ENCODE measurements around the gene SPINT4. TPM values are rescaled to one million over a fixed set of nuclear protein-coding genes. Genes with fewer than 3 reads are reported as not detected.
"Not testable (repeated sequence)": the region's sequence is repeated elsewhere in the genome, so short reads cannot be mapped to it uniquely, and the experiment has no call there.

The SPINT4 gene
- polyA plus RNA-seq, 3 donors = not detected

- H3K4me2 ChIP-seq (replicated peaks; ENCODE audit: extremely low read depth, low read length, poor library complexity, severe bottlenecking) = no peak within 1 kb of the TSS
- WGBS (ENCODE audit: insufficient coverage) = 90% methylated on average over 2 of the region's 4 CpGs
- no peaks in the 10 kb centered on the region for H3K4me1 ChIP-seq (ENCODE audit: control insufficient read depth in 1 of 2, insufficient read depth in 2 of 2, low read length in 2 of 2)
- Mint-ChIP-seq H3K27me3 (ENCODE audit: low read depth in 3 of 3) (peaks cover 0 to 26% (median 5%) of the 10 kb centered on the region in 3 donors), H3K4me3 (no peak within 1 kb of the TSS), H3K9me3 (peaks cover 0 to 7% (median 1%) of the 10 kb centered on the region in 7 donors), H3K36me3 (no peaks in the 10 kb centered on the region), H3K4me1 (no peaks in the 10 kb centered on the region), H3K27ac (no peak within 1 kb of the TSS)
- no peaks in the 10 kb centered on the region for H3K79me2 ChIP-seq (ENCODE audit: insufficient read depth, low read length)
- DNase-seq = no peak
- no peak for TF ChIP-seq CTCF (IDR thresholded peaks at IDR 0.05)
- no peaks in the 10 kb centered on the region for H3K27me3 ChIP-seq (ENCODE audit: control insufficient read depth in 2 of 2, insufficient read depth in 2 of 2, low read length in 2 of 2)
- H3K36me3 ChIP-seq (replicated peaks in 1 of 2; ENCODE audit: control insufficient read depth in 1 of 2, insufficient read depth in 2 of 2, low read length in 2 of 2) = no peaks in the 10 kb centered on the region
- H2AFZ ChIP-seq (ENCODE audit: insufficient read depth, low read depth, low read length, poor library complexity, severe bottlenecking) = no peak within 1 kb of the TSS
- H3K4me3 ChIP-seq (replicated peaks in 1 of 3; ENCODE audit: low read depth in 2 of 3, low read length in 3 of 3) = no peak within 1 kb of the TSS
- intact Hi-C loops (cut with micrococcal nuclease) = no loop called here
- H4K20me1 ChIP-seq (ENCODE audit: insufficient read depth, low read length) = no peaks in the 10 kb centered on the region
- no peak within 1 kb of the TSS for H3K27ac ChIP-seq (ENCODE audit: low read depth in 1 of 2, low read length in 2 of 2)
- no peaks in the 10 kb centered on the region for H3K9me3 ChIP-seq (replicated peaks in 1 of 2; ENCODE audit: control insufficient read depth in 1 of 2, insufficient read depth in 1 of 2, low read length in 2 of 2)
- H3K9ac ChIP-seq (ENCODE audit: insufficient read depth, low read length, poor library complexity, severe bottlenecking) = no peak within 1 kb of the TSS
Measured at GRCh38 chr20:45701873-45702272, 20.3 kb upstream of the SPINT4 start, which contains the start of gene WFDC13. WFDC13 (plus strand) TSS chr20:45702038; CDS start chr20:45702124, 86 bp downstream.

GRCh38 chr20:45704969-45705637 lies 17.0 kb upstream of the SPINT4 start, which contains the start of gene WFDC10B:
WFDC10B (minus strand) TSS chr20:45705019; CDS start chr20:45685992, 19,027 bp downstream.
- Mint-ChIP-seq H3K4me3 (no peak within 1 kb of the TSS), H3K27me3 (ENCODE audit: low read depth in 3 of 3) (peaks cover 0 to 26% (median 0%) of the 10 kb centered on the region in 3 donors), H3K27ac (no peak within 1 kb of the TSS), H3K36me3 (no peaks in the 10 kb centered on the region), H3K9me3 (peaks cover 0 to 2% (median 0%) of the 10 kb centered on the region in 7 donors), H3K4me1 (no peaks in the 10 kb centered on the region)
- intact Hi-C loops (cut with micrococcal nuclease) = no loop called here
- Histone ChIP-seq H3K27ac (ENCODE audit: low read depth in 1 of 2, low read length in 2 of 2) (no peak within 1 kb of the TSS), H3K9ac (ENCODE audit: insufficient read depth, low read length, poor library complexity, severe bottlenecking) (no peak within 1 kb of the TSS), H3K4me1 (ENCODE audit: control insufficient read depth in 1 of 2, insufficient read depth in 2 of 2, low read length in 2 of 2) (no peaks in the 10 kb centered on the region), H3K4me3 (replicated peaks in 1 of 3; ENCODE audit: low read depth in 2 of 3, low read length in 3 of 3) (no peak within 1 kb of the TSS), H3K4me2 (replicated peaks; ENCODE audit: extremely low read depth, low read length, poor library complexity, severe bottlenecking) (no peak within 1 kb of the TSS), H3K27me3 (ENCODE audit: control insufficient read depth in 2 of 2, insufficient read depth in 2 of 2, low read length in 2 of 2) (no peaks in the 10 kb centered on the region), H4K20me1 (ENCODE audit: insufficient read depth, low read length) (no peaks in the 10 kb centered on the region), H3K79me2 (ENCODE audit: insufficient read depth, low read length) (no peaks in the 10 kb centered on the region), H2AFZ (ENCODE audit: insufficient read depth, low read depth, low read length, poor library complexity, severe bottlenecking) (no peak within 1 kb of the TSS), H3K36me3 (replicated peaks in 1 of 2; ENCODE audit: control insufficient read depth in 1 of 2, insufficient read depth in 2 of 2, low read length in 2 of 2) (no peaks in the 10 kb centered on the region), H3K9me3 (replicated peaks in 1 of 2; ENCODE audit: control insufficient read depth in 1 of 2, insufficient read depth in 1 of 2, low read length in 2 of 2) (no peaks in the 10 kb centered on the region)
- no peak for DNase-seq
- WGBS (ENCODE audit: insufficient coverage) = no CpG with 5 or more reads among the region's 1 CpG
- no peak for TF ChIP-seq CTCF (IDR thresholded peaks at IDR 0.05)

GRCh38 chr20:45716141-45716688 lies 5.9 kb upstream of the SPINT4 start:
- H3K27me3 ChIP-seq (ENCODE audit: control insufficient read depth in 2 of 2, insufficient read depth in 2 of 2, low read length in 2 of 2); DNase-seq; H2AFZ ChIP-seq (ENCODE audit: insufficient read depth, low read depth, low read length, poor library complexity, severe bottlenecking); H3K4me2 ChIP-seq (replicated peaks; ENCODE audit: extremely low read depth, low read length, poor library complexity, severe bottlenecking); H3K79me2 ChIP-seq (ENCODE audit: insufficient read depth, low read length); H3K27ac ChIP-seq (ENCODE audit: low read depth in 1 of 2, low read length in 2 of 2); H3K9me3 ChIP-seq (replicated peaks in 1 of 2; ENCODE audit: control insufficient read depth in 1 of 2, insufficient read depth in 1 of 2, low read length in 2 of 2); H3K36me3 Mint-ChIP-seq; H3K36me3 ChIP-seq (replicated peaks in 1 of 2; ENCODE audit: control insufficient read depth in 1 of 2, insufficient read depth in 2 of 2, low read length in 2 of 2); H3K4me3 Mint-ChIP-seq; intact Hi-C loops (cut with micrococcal nuclease); H3K27ac Mint-ChIP-seq; H3K4me1 Mint-ChIP-seq; H3K9me3 Mint-ChIP-seq; H3K9ac ChIP-seq (ENCODE audit: insufficient read depth, low read length, poor library complexity, severe bottlenecking); H3K4me3 ChIP-seq (replicated peaks in 1 of 3; ENCODE audit: low read depth in 2 of 3, low read length in 3 of 3); H4K20me1 ChIP-seq (ENCODE audit: insufficient read depth, low read length); H3K4me1 ChIP-seq (ENCODE audit: control insufficient read depth in 1 of 2, insufficient read depth in 2 of 2, low read length in 2 of 2): not testable (repeated sequence)
- H3K27me3 Mint-ChIP-seq (ENCODE audit: low read depth in 3 of 3) = peaks cover 6 to 18% (median 7%) of the 10 kb centered on the region in 3 donors

Data from CD14-positive monocyte (primary cell).